ENCODE measurements around the gene ZNF600. TPM values are rescaled to one million over a fixed set of nuclear protein-coding genes. Genes with fewer than 3 reads are reported as not detected.
A peak's percentile ranks its signal among the peaks of the same experiment; 100 is the strongest.
"Not testable (repeated sequence)": the region's sequence is repeated elsewhere in the genome, so short reads cannot be mapped to it uniquely, and the experiment has no call there.

The ZNF600 gene
- polyA plus RNA-seq, 1 of the 3 experiments (the other 2 are of a cell fraction), result 9.9 TPM

DNA sequence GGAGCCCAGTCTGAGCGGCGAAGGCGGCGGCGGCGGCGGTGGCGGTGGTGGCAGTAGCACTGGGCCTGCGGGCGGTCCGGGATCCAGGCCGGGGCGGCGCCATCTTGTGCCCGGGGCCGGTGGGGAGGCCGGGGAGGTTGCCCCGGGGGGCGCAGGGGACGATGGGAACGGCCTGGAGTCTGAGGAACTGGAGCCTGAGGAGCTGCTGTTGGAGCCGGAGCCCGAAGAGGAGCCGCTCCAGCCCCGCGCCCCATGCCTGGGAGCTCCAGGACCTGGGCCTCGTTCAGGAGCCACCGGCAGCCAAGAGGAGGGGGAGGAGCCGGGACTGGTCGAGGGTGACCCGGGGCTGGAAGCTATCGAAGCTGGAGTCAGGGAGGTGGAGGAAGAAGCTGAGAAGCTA, 23.2 kb upstream of the ZNF600 start:
- Histone ChIP-seq H3K36me3 (replicated peaks in 1 of 2; ENCODE audit: control insufficient read depth in 1 of 2, insufficient read depth in 2 of 2, low read length in 1 of 2) (peaks cover 0 to 42% of the 10 kb centered on the region in 2 experiments), H3K79me2 (ENCODE audit: insufficient read depth) (no peaks in the 10 kb centered on the region), H3K4me2 (no peak overlapping the region), H3K27ac (ENCODE audit: low read depth in 2 of 2, low read length in 1 of 2) (no peak overlapping the region), H3K9ac (no peak overlapping the region), H3K9me3 (no peaks in the 10 kb centered on the region), H3K27me3 (ENCODE audit: insufficient read depth) (no peaks in the 10 kb centered on the region), H4K20me1 (ENCODE audit: insufficient read depth) (no peaks in the 10 kb centered on the region), H3K4me1 (ENCODE audit: control insufficient read depth in 1 of 2, insufficient read depth in 2 of 2, low read depth in 1 of 2, low read length in 1 of 2) (no peaks in the 10 kb centered on the region), H3K4me3 (ENCODE audit: low read depth in 2 of 2, low read length in 1 of 2) (no peak overlapping the region), H3F3A (replicated peaks; ENCODE audit: insufficient read depth) (no peaks in the 10 kb centered on the region), H3K9me2 (no peaks in the 10 kb centered on the region), H2AFZ (ENCODE audit: low read depth) (no peak overlapping the region)
- no peak for TF ChIP-seq EP300 (IDR thresholded peaks at IDR 0.05; ENCODE audit: borderline replicate concordance in 1 of 2, low read depth in 1 of 2, low read length in 1 of 2)
- TF ChIP-seq, protein P1, sequence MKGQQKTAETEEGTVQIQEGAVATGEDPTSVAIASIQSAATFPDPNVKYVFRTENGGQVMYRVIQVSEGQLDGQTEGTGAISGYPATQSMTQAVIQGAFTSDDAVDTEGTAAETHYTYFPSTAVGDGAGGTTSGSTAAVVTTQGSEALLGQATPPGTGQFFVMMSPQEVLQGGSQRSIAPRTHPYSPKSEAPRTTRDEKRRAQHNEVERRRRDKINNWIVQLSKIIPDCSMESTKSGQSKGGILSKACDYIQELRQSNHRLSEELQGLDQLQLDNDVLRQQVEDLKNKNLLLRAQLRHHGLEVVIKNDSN (IDR thresholded peaks at IDR 0.05; ENCODE audit: borderline replicate concordance, low read depth), result no peak
- TF ChIP-seq, protein P2, sequence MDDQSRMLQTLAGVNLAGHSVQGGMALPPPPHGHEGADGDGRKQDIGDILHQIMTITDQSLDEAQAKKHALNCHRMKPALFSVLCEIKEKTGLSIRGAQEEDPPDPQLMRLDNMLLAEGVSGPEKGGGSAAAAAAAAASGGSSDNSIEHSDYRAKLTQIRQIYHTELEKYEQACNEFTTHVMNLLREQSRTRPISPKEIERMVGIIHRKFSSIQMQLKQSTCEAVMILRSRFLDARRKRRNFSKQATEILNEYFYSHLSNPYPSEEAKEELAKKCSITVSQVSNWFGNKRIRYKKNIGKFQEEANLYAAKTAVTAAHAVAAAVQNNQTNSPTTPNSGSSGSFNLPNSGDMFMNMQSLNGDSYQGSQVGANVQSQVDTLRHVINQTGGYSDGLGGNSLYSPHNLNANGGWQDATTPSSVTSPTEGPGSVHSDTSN (IDR thresholded peaks at IDR 0.05), result no peak
- TF ChIP-seq YY1 (IDR thresholded peaks at IDR 0.05; ENCODE audit: low read depth), result no peak
- TF ChIP-seq ELF1 (IDR thresholded peaks at IDR 0.05), result no peak
- no peak for TF ChIP-seq RFX5 (IDR thresholded peaks at IDR 0.05; ENCODE audit: low read length)
- POLR2A ChIA-PET, result no interaction called here
- CTCF ChIA-PET, result interaction anchor here (1.0 kb wide), 1 partner anchor 15 kb away, joined by 4 read pairs; no protein-coding TSS in a partner anchor
- WGBS (ENCODE audit: low lambda C conversion rate), result 94% methylated on average over 27 of the region's 32 CpGs
- peak; percentile 12 for DNase-seq

DNA sequence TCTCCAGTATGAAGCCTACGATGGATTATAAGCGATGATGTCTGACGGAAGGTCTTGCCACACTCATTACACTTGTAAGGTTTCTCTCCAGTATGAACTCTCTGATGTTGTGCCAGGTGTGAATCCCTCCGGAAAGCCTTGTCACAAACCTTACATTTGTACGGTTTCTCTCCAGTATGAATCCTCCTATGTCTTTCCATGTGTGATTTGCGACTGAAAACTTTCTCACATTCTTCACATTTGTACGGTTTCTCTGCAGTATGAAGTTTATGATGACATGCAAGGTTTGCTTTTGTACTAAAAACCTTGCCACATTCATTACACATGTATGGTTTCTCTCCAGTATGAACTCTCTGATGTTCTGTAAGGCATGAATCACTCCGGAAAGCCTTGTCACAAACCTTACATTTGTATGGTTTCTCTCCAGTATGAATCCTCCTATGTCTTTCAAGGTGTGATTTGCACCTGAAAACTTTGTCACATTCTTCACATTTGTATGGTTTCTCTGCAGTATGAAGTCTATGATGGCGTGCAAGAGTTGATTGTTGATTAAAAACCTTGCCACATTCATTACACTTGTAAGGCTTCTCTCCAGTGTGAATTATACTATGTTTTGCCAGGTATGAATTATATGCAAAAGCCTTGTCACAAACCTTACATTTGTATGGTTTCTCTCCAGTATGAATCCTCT, 13.5 kb upstream of the ZNF600 start:
- H2AFZ ChIP-seq (ENCODE audit: low read depth); H3K27ac ChIP-seq (ENCODE audit: low read depth in 2 of 2, low read length in 1 of 2); H3K27me3 ChIP-seq (ENCODE audit: insufficient read depth); H3K4me2 ChIP-seq; H3F3A ChIP-seq (replicated peaks; ENCODE audit: insufficient read depth); H3K79me2 ChIP-seq (ENCODE audit: insufficient read depth); CTCF ChIA-PET; H3K9me2 ChIP-seq; H4K20me1 ChIP-seq (ENCODE audit: insufficient read depth); DNase-seq; POLR2A ChIA-PET; H3K4me3 ChIP-seq (ENCODE audit: low read depth in 2 of 2, low read length in 1 of 2); H3K4me1 ChIP-seq (ENCODE audit: control insufficient read depth in 1 of 2, insufficient read depth in 2 of 2, low read depth in 1 of 2, low read length in 1 of 2); H3K9ac ChIP-seq: not testable (repeated sequence)
- H3K36me3 ChIP-seq (replicated peaks in 1 of 2; ENCODE audit: control insufficient read depth in 1 of 2, insufficient read depth in 2 of 2, low read length in 1 of 2), result peaks cover 9 to 53% of the 10 kb centered on the region in 2 experiments
- 90% methylated on average over 9 of the region's 9 CpGs for WGBS (ENCODE audit: low lambda C conversion rate)
- peaks cover 49% of the 10 kb centered on the region for H3K9me3 ChIP-seq

DNA sequence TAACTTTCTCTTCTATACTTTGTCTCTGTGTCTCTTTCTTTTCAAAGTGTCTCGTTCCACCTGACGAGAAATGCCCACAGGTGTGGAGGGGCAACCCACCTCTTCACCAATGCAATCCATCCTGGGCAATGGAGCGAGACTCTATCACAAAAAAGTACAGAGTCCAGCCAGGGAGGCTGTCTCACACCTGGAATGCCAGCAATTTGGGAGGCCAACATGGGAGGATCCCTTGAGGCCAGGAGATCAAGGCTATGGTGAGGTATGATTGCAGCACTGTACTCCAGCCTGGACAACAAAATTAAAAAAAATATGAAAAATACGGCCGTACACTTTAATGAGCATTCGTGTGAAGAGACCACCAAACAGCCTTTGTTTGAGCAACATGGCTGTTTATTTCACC, 2.8 kb upstream of the ZNF600 start:
- Histone ChIP-seq H3K9me2 (no peaks in the 10 kb centered on the region), H3K4me1 (ENCODE audit: control insufficient read depth in 1 of 2, insufficient read depth in 2 of 2, low read depth in 1 of 2, low read length in 1 of 2) (peaks cover 0 to 2% of the 10 kb centered on the region in 2 experiments; a peak in 1 of 4 replicates), H3K27ac (ENCODE audit: low read depth in 2 of 2, low read length in 1 of 2) (no peak overlapping the region), H2AFZ (ENCODE audit: low read depth) (no peak overlapping the region), H3K9ac (no peak overlapping the region), H3K36me3 (replicated peaks in 1 of 2; ENCODE audit: control insufficient read depth in 1 of 2, insufficient read depth in 2 of 2, low read length in 1 of 2) (no peaks in the 10 kb centered on the region), H3K9me3 (no peaks in the 10 kb centered on the region), H3K4me3 (ENCODE audit: low read depth in 2 of 2, low read length in 1 of 2) (no peak overlapping the region), H3F3A (replicated peaks; ENCODE audit: insufficient read depth) (no peaks in the 10 kb centered on the region), H4K20me1 (ENCODE audit: insufficient read depth) (no peaks in the 10 kb centered on the region), H3K27me3 (ENCODE audit: insufficient read depth) (no peaks in the 10 kb centered on the region), H3K4me2 (no peak overlapping the region), H3K79me2 (ENCODE audit: insufficient read depth) (no peaks in the 10 kb centered on the region)
- no peak for DNase-seq
- WGBS (ENCODE audit: low lambda C conversion rate), result 67% methylated on average over 6 of the region's 6 CpGs
- ChIA-PET POLR2A (no interaction called here), CTCF (no interaction called here)
- TF ChIP-seq ELF1 (IDR thresholded peaks at IDR 0.05), result no peak
- no peak for TF ChIP-seq SMC3 (IDR thresholded peaks at IDR 0.05; ENCODE audit: low read depth, low read length)
- TF ChIP-seq, protein P3, sequence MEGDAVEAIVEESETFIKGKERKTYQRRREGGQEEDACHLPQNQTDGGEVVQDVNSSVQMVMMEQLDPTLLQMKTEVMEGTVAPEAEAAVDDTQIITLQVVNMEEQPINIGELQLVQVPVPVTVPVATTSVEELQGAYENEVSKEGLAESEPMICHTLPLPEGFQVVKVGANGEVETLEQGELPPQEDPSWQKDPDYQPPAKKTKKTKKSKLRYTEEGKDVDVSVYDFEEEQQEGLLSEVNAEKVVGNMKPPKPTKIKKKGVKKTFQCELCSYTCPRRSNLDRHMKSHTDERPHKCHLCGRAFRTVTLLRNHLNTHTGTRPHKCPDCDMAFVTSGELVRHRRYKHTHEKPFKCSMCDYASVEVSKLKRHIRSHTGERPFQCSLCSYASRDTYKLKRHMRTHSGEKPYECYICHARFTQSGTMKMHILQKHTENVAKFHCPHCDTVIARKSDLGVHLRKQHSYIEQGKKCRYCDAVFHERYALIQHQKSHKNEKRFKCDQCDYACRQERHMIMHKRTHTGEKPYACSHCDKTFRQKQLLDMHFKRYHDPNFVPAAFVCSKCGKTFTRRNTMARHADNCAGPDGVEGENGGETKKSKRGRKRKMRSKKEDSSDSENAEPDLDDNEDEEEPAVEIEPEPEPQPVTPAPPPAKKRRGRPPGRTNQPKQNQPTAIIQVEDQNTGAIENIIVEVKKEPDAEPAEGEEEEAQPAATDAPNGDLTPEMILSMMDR (IDR thresholded peaks at IDR 0.05), result no peak
- TF ChIP-seq RAD21 (IDR thresholded peaks at IDR 0.05; ENCODE audit: low read length), result no peak
- TF ChIP-seq, protein P1 (IDR thresholded peaks at IDR 0.05; ENCODE audit: borderline replicate concordance, low read depth), result no peak
- TF ChIP-seq RCOR1 (IDR thresholded peaks at IDR 0.05; ENCODE audit: low read length), result no peak
- TF ChIP-seq EZH2phosphoT487 (IDR thresholded peaks at IDR 0.05; ENCODE audit: borderline replicate concordance, low read depth), result no peak
- TF ChIP-seq TEAD4 (IDR thresholded peaks at IDR 0.05; ENCODE audit: borderline replicate concordance, insufficient read depth), result no peak
- no peak for TF ChIP-seq POLR2AphosphoS5 (IDR thresholded peaks at IDR 0.05; ENCODE audit: low read depth, low read length)
- no peak for TF ChIP-seq EP300 (IDR thresholded peaks at IDR 0.05; ENCODE audit: borderline replicate concordance in 1 of 2, low read depth in 1 of 2, low read length in 1 of 2)
- no peak for TF ChIP-seq RFX5 (IDR thresholded peaks at IDR 0.05; ENCODE audit: low read length)
- no peak for TF ChIP-seq MEF2A (IDR thresholded peaks at IDR 0.05; ENCODE audit: borderline replicate concordance, low read depth)
- TF ChIP-seq TCF12 (IDR thresholded peaks at IDR 0.05), result no peak
- no peak for TF ChIP-seq FOXM1 (IDR thresholded peaks at IDR 0.05; ENCODE audit: low read depth)

Data from SK-N-SH (cell line).